ENCODE data around the gene PLEKHG2. TPM values are rescaled to one million over a fixed set of nuclear protein-coding genes. Genes with fewer than 3 reads are reported as not detected.

The PLEKHG2 gene
- polyA plus RNA-seq, 2 of the 4 experiments (the other 2 are of a cell fraction) = 21.6 to 41.7 TPM

DNA sequence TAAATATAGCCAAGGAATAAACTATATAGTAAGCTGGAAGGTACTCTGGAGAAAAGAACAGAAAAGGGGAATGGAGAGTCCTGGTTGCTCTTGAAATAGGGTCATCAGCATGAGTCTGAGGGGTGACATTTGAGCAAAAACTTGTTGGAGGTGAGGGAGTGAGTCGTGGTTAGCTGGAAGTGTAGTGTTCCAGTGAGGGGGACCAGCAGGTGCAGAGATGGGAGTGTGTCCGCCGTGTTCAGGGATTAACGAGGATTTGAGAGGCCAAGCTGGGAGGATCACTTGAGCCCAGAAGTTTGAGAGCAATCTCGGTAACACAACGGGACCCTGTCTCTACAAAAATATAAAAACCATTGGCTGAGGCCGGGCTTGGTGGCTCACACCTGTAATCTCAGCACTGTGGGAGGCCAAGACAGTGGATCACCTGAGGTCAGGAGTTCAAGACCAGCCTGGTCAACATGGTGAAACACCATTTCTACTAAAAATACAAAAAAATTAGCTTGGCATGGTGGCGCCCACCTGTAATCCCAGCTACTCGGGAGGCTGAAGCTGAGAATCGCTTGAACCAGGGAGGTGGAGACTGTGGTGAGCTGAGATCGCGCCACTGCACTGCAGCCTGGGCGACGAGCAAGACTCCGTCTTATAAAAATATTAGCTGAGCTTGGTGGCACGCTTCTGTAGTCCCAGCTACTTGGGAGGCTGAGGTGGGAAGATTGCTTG lies 34.1 kb downstream of the PLEKHG2 start:
- TF ChIP-seq CTCF (IDR thresholded peaks at IDR 0.05) (no peak), CEBPB (IDR thresholded peaks at IDR 0.05) (no peak), BHLHE40 (IDR thresholded peaks at IDR 0.05; ENCODE audit: low read depth, low read length) (no peak), MAX (IDR thresholded peaks at IDR 0.05) (no peak), EHMT2 (IDR thresholded peaks at IDR 0.05; ENCODE audit: low read depth) (no peak), ZC3H11A (IDR thresholded peaks at IDR 0.05) (no peak), TP53 (CRISPR knock-in tag; IDR thresholded peaks at IDR 0.05) (no peak), KDM5A (IDR thresholded peaks at IDR 0.05) (no peak), ZFP36 (IDR thresholded peaks at IDR 0.05; ENCODE audit: borderline replicate concordance, partially characterized antibody) (no peak), POLR2A (IDR thresholded peaks at IDR 0.05; ENCODE audit: low read length) (no peak), KDM1A (IDR thresholded peaks at IDR 0.05; ENCODE audit: low read depth) (no peak), RFX5 (IDR thresholded peaks at IDR 0.05) (no peak), RAD21 (conservative IDR thresholded peaks at IDR 0.05 in 1 of 2, IDR thresholded peaks at IDR 0.05 in 1 of 2) (no peak), RARB (CRISPR knock-in tag; IDR thresholded peaks at IDR 0.05) (no peak), JUNB (IDR thresholded peaks at IDR 0.05) (no peak), NR3C1 (IDR thresholded peaks at IDR 0.05) (no peak), ATOH8 (CRISPR knock-in tag; IDR thresholded peaks at IDR 0.05; ENCODE audit: low read depth) (no peak)
- TF ChIP-seq, protein P1, sequence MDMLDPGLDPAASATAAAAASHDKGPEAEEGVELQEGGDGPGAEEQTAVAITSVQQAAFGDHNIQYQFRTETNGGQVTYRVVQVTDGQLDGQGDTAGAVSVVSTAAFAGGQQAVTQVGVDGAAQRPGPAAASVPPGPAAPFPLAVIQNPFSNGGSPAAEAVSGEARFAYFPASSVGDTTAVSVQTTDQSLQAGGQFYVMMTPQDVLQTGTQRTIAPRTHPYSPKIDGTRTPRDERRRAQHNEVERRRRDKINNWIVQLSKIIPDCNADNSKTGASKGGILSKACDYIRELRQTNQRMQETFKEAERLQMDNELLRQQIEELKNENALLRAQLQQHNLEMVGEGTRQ (IDR thresholded peaks at IDR 0.05) = no peak
- TF ChIP-seq, protein P2, sequence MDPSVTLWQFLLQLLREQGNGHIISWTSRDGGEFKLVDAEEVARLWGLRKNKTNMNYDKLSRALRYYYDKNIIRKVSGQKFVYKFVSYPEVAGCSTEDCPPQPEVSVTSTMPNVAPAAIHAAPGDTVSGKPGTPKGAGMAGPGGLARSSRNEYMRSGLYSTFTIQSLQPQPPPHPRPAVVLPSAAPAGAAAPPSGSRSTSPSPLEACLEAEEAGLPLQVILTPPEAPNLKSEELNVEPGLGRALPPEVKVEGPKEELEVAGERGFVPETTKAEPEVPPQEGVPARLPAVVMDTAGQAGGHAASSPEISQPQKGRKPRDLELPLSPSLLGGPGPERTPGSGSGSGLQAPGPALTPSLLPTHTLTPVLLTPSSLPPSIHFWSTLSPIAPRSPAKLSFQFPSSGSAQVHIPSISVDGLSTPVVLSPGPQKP (IDR thresholded peaks at IDR 0.05; ENCODE audit: low read depth, low read length) = no peak
- TF ChIP-seq, protein P3, sequence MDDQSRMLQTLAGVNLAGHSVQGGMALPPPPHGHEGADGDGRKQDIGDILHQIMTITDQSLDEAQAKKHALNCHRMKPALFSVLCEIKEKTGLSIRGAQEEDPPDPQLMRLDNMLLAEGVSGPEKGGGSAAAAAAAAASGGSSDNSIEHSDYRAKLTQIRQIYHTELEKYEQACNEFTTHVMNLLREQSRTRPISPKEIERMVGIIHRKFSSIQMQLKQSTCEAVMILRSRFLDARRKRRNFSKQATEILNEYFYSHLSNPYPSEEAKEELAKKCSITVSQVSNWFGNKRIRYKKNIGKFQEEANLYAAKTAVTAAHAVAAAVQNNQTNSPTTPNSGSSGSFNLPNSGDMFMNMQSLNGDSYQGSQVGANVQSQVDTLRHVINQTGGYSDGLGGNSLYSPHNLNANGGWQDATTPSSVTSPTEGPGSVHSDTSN (IDR thresholded peaks at IDR 0.05) = no peak
- CTCF ChIA-PET = interaction anchor here (0.6 to 14.2 kb wide), 12 partner anchors 11 to 225 kb away, joined by 3 to 279 read pairs (median 6); partner anchors contain the start of genes EID2, EID2B and RPS16
- peak overlapping the region; percentile 76 for H3K4me2 ChIP-seq
- H3K9me3 ChIP-seq = no peaks in the 10 kb centered on the region
- ATAC-seq (no peak), FAIRE-seq (no peak), DNase-seq (ENCODE audit: low read depth in 1 of 2, low spot score in 1 of 2) (no peak)
- H3K4me1 ChIP-seq = peaks cover 26% of the 10 kb centered on the region; the same call in 2 of the 3 replicates
- H3K4me3 ChIP-seq = peak overlapping the region; percentile 80
- 86% methylated on average over 16 of the region's 16 CpGs for WGBS (ENCODE audit: missing lambda C conversion rate)
- POLR2A ChIA-PET = interaction anchor here (1.2 to 1.6 kb wide), 2 partner anchors 11 to 68 kb away, joined by 4 to 8 read pairs; partner anchors contain the start of gene RPS16
- H3K27ac ChIP-seq = peak overlapping the region; percentile 86 to 90

DNA sequence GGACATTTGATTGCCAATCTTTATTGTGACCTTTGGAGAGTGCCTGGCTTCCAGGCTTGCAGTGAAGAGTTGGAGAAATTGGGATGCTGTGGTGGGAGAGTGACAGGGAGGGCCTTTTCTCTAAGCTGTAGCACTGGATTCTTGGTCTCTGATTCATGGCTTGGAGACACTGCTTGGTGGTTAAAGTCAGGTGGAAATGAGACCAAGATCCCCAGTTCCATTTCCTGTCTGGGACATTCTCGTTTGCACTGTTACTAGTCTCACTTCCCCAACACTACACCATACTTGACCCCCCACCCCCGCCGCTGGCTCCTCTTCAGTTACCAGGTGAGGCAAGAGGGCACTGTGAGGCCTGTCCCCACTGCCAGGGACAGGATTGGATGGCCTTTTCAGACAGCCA lies 35.8 kb downstream of the PLEKHG2 start:
- Histone ChIP-seq H3K4me3 (no peak overlapping the region), H3K4me1 (peaks cover 26% of the 10 kb centered on the region; the same call in 2 of the 3 replicates), H3K9me3 (no peaks in the 10 kb centered on the region), H3K4me2 (peak overlapping the region; percentile 15; the same call in 1 of the 3 replicates), H3K27ac (no peak overlapping the region; a peak in 1 of 6 replicates)
- no peak for ATAC-seq
- POLR2A ChIA-PET = interaction anchor here (0.6 to 1.7 kb wide), 3 partner anchors 13 to 888 kb away, joined by 3 to 8 read pairs (median 4); partner anchors contain the start of gene RPS16
- 87% methylated on average over 3 of the region's 3 CpGs for WGBS (ENCODE audit: missing lambda C conversion rate)
- DNase-seq (ENCODE audit: low read depth in 1 of 2, low spot score in 1 of 2) = no peak
- FAIRE-seq = no peak
- CTCF ChIA-PET = interaction anchor here (0.9 to 14.2 kb wide), 10 partner anchors 8 to 103 kb away, joined by 3 to 279 read pairs (median 7); partner anchors contain the start of genes EID2, EID2B and PLEKHG2
- TF ChIP-seq E2F6 (IDR thresholded peaks at IDR 0.05; ENCODE audit: borderline replicate concordance, low read depth) (no peak), RARB (CRISPR knock-in tag; IDR thresholded peaks at IDR 0.05) (no peak), GATA3 (IDR thresholded peaks at IDR 0.05; ENCODE audit: borderline replicate concordance) (no peak), RFX5 (IDR thresholded peaks at IDR 0.05) (no peak), ZSCAN20 (CRISPR knock-in tag; IDR thresholded peaks at IDR 0.05) (no peak), EHMT2 (IDR thresholded peaks at IDR 0.05; ENCODE audit: low read depth) (no peak), POLR2AphosphoS2 (conservative IDR thresholded peaks at IDR 0.05; ENCODE audit: low read length) (no peak), HEYL (CRISPR knock-in tag; IDR thresholded peaks at IDR 0.05) (no peak), TFCP2L1 (CRISPR knock-in tag; IDR thresholded peaks at IDR 0.05) (no peak), NR3C1 (IDR thresholded peaks at IDR 0.05) (no peak), EP300 (IDR thresholded peaks at IDR 0.05) (no peak), ZNF302 (CRISPR knock-in tag; IDR thresholded peaks at IDR 0.05) (no peak), CBX2 (IDR thresholded peaks at IDR 0.05; ENCODE audit: borderline replicate concordance, low read depth) (no peak), CHD4 (IDR thresholded peaks at IDR 0.05; ENCODE audit: borderline replicate concordance) (no peak), ATOH8 (CRISPR knock-in tag; IDR thresholded peaks at IDR 0.05; ENCODE audit: low read depth) (no peak)

All from A549 (cell line).